Kidney (tissue), 14 donors: Measurements from ENCODE around the gene ITGA5. TPM values are rescaled to one million over a fixed set of nuclear protein-coding genes. Genes with fewer than 3 reads are reported as not detected.
A peak's percentile ranks its signal among the peaks of the same experiment; 100 is the strongest.

Experiments
- DNase-seq, 5 donors: peaks; one replicate each; pipeline ENCODE4 v3.0.0-alpha.2; 2013 to 2020
- FAIRE-seq: peaks from 2 replicates; lab custom pipeline; 2012; peaks lifted over from hg19 to GRCh38; lab: Jason Lieb, UNC
- H3K27ac ChIP-seq, 2 donors: one replicate each; pipeline ENCODE4 v1.7.0; 2013; ENCODE audit warnings: low read depth in 2 of 2, low read length in 2 of 2, inconsistent platforms in 1 of 2
- H3K27me3 ChIP-seq: one replicate; pipeline ENCODE4 v1.7.1; 2013; ENCODE audit warnings: low read length, inconsistent platforms; ENCODE audit not compliant: control insufficient read depth, insufficient read depth
- H3K36me3 ChIP-seq, 3 donors: one replicate each; pipeline versions ENCODE4 v1.7.0 to v1.7.1; 2013; ENCODE audit warnings: low read length in 3 of 3, control low read depth in 1 of 3, inconsistent platforms in 1 of 3; ENCODE audit not compliant: insufficient read depth in 3 of 3, control insufficient read depth in 2 of 3
- H3K4me1 ChIP-seq, 3 donors: one replicate each; pipeline versions ENCODE4 v1.7.0 to v1.7.1; 2013; ENCODE audit warnings: low read length in 3 of 3, inconsistent platforms in 1 of 3, low read depth in 1 of 3; ENCODE audit not compliant: control insufficient read depth in 2 of 3, insufficient read depth in 2 of 3
- H3K4me3 ChIP-seq, 3 donors: one replicate each; pipeline versions ENCODE4 v1.7.0 to v1.8.1; 2013; ENCODE audit warnings: low read length in 3 of 3, control low read depth in 1 of 3, inconsistent platforms in 1 of 3
- H3K9ac ChIP-seq, 3 donors: one replicate each; pipeline versions ENCODE4 v1.7.0 to v1.7.1; 2013; ENCODE audit warnings: low read length in 3 of 3, control low read depth in 1 of 3, inconsistent platforms in 1 of 3
- H3K9me3 ChIP-seq, 3 donors: one replicate each; pipeline versions ENCODE4 v1.7.0 to v1.7.1; 2013; ENCODE audit warnings: low read length in 3 of 3, control low read depth in 1 of 3, inconsistent platforms in 1 of 3; ENCODE audit not compliant: control insufficient read depth in 2 of 3, insufficient read depth in 1 of 3
- CTCF ChIP-seq: IDR thresholded peaks from 3 replicates; pipeline ENCODE4 v1.5.1; 2012; ENCODE audit warnings: mild to moderate bottlenecking, moderate library complexity, borderline replicate concordance; ENCODE audit not compliant: insufficient read depth; ENCODE audit errors: extremely low read depth
- intact Hi-C: fragments of 100-400 bp; cut with DNase I; formaldehyde crosslinking; loops from one replicate; pipeline ENCODE4 v1.11.1; 2022
- polyA plus RNA-seq: library from polyadenylated mRNA; stranded (reverse); fragments of 350-450 nt; fragmentation: Illumina TruSeq; extraction: RNeasy Lipid Tissue Mini Kit (QIAGEN cat#74804); gene quantifications from one replicate; pipeline ENCODE4 v1.2.3, GENCODE V29; 2014; ENCODE audit warnings: low read depth, low replicate concordance; ENCODE audit not compliant: insufficient read depth
- total RNA-seq: library from RNA; stranded (reverse); fragmentation: NEBNext Ultra II Directional; extraction: Animal tissue kit (Norgen Biotek cat#: 25700); gene quantifications from one replicate; pipeline ENCODE4 v1.2.1, GENCODE V29; 2021
- donor health status: control.
- donor health status: control.
- donor health status: control.
- donor health status: control.
- donor health status: control.
- donor health status: DM: yes; HTN: yes; CAD: no.
- donor health status: Normal renal cell carcinoma (clear cell type).

The ITGA5 gene
- total and polyA plus RNA-seq, 2 donors from 2014 or later, result 11.4 to 65.6 TPM

GRCh38 chr12:54431911-54432814 lies 13.1 kb upstream of the ITGA5 start:
- Histone ChIP-seq H3K27me3 (no peaks in the 10 kb centered on the region), H3K4me3 (no peak overlapping the region), H3K9me3 (no peaks in the 10 kb centered on the region), H3K9ac (no peak overlapping the region), H3K4me1 (peaks cover 0 to 15% (median 7%) of the 10 kb centered on the region in 3 donors), H3K36me3 (no peaks in the 10 kb centered on the region), H3K27ac (peak overlapping the region; percentile 20 to 83)
- FAIRE-seq (no peak), DNase-seq (peak; percentile 71 to 89 (median 78))
- no peak for TF ChIP-seq CTCF
- intact Hi-C loops, result no loop called here

- Histone ChIP-seq H3K4me3 (no peak overlapping the region), H3K9ac (no peak overlapping the region), H3K9me3 (no peaks in the 10 kb centered on the region), H3K4me1 (peaks cover 0 to 18% (median 7%) of the 10 kb centered on the region in 3 donors), H3K36me3 (no peaks in the 10 kb centered on the region), H3K27ac (no peak overlapping the region), H3K27me3 (no peaks in the 10 kb centered on the region)
- TF ChIP-seq CTCF, result no peak
- FAIRE-seq (no peak), DNase-seq (no peak)
- intact Hi-C loops, result no loop called here
These were observed 11.5 kb upstream of the ITGA5 start for GRCh38 chr12:54430471-54431069.

- no peak overlapping the region for H3K4me3 ChIP-seq
- DNase-seq (no peak), FAIRE-seq (no peak)
- intact Hi-C loops, result no loop called here
- peak overlapping the region in 1 of 2 donors; percentile 16 for H3K27ac ChIP-seq
- no peaks in the 10 kb centered on the region for H3K27me3 ChIP-seq
- no peak overlapping the region for H3K9ac ChIP-seq
- peaks cover 0 to 18% (median 7%) of the 10 kb centered on the region in 3 donors for H3K4me1 ChIP-seq
- H3K9me3 ChIP-seq, result no peaks in the 10 kb centered on the region
- TF ChIP-seq CTCF, result no peak
- no peaks in the 10 kb centered on the region for H3K36me3 ChIP-seq
These were observed 10.0 kb upstream of the ITGA5 start for GRCh38 chr12:54429014-54429471.
